Panc1 (cell line): Measurements from ENCODE around the gene TTC16. TPM values are rescaled to one million over a fixed set of nuclear protein-coding genes. Genes with fewer than 3 reads are reported as not detected.

ENCODE experiments used
- ATAC-seq: fragments of 200-7000 bp; cut with Tn5 transposase; 2 replicates; pipeline ENCODE4 v1.9.1; 2020; ENCODE audit warnings: mild to moderate bottlenecking, moderate library complexity
- BruUV-seq: library from RNA; stranded (reverse); fragments of 400-500 nt; replicated peaks from 2 replicates; lab custom pipeline; 2021; lab: Mats Ljungman, UMichigan
- CTCF ChIA-PET: fragments of 300-600 bp; sonication (Branson Sonifier 250); formaldehyde crosslinking; loops from one replicate; lab custom pipeline; 2022; ENCODE audit warnings: antibody characterized with exemption; lab: Charles Lee
- POLR2A ChIA-PET: fragments of 300-600 bp; sonication (Branson Sonifier 250); formaldehyde crosslinking; loops from one replicate; lab custom pipeline; 2022; ENCODE audit warnings: antibody characterized with exemption; lab: Charles Lee
- DNase-seq: peaks from one replicate; pipeline ENCODE4 v3.0.0-alpha.2; 2010; ENCODE audit warnings: low read depth, low spot score
- H3K27ac ChIP-seq: 2 replicates; pipeline ENCODE4 v1.5.1; 2011; ENCODE audit warnings: mild to moderate bottlenecking, low read length, inconsistent platforms
- H3K27me3 ChIP-seq: fragments of 200-500 bp; sonication (Bioruptor generic); 2 replicates; pipeline ENCODE4 v1.6.0; 2014; ENCODE audit warnings: low read length, inconsistent platforms; ENCODE audit not compliant: control insufficient read depth, insufficient read depth
- H3K36me3 ChIP-seq: fragments of 200-500 bp; sonication (Bioruptor generic); 2 replicates; pipeline ENCODE4 v1.5.1; 2014; ENCODE audit warnings: inconsistent platforms, mild to moderate bottlenecking, low read length, moderate library complexity; ENCODE audit not compliant: control insufficient read depth, insufficient read depth
- H3K4me1 ChIP-seq: 2 replicates; pipeline ENCODE4 v1.5.1; 2011; ENCODE audit warnings: inconsistent platforms, mild to moderate bottlenecking, low read length, moderate library complexity; ENCODE audit not compliant: control insufficient read depth, insufficient read depth
- H3K4me3 ChIP-seq, 2 experiments: 2 replicates each; pipeline ENCODE4 v1.5.1; 2011 to 2012; ENCODE audit warnings: low read depth in 2 of 2, low read length in 2 of 2, mild to moderate bottlenecking in 2 of 2, inconsistent platforms in 1 of 2, moderate library complexity in 1 of 2
- H3K9me3 ChIP-seq: fragments of 200-500 bp; sonication (Bioruptor generic); 2 replicates; pipeline ENCODE4 v1.5.1; 2014; ENCODE audit warnings: low read depth, mild to moderate bottlenecking, inconsistent platforms, low read length, moderate library complexity; ENCODE audit not compliant: control insufficient read depth, insufficient read depth
- POLR2AphosphoS5 ChIP-seq: IDR thresholded peaks from 2 replicates; pipeline ENCODE4 v1.6.1; 2012; ENCODE audit warnings: mild to moderate bottlenecking, low read depth, low read length, moderate library complexity
- SIN3A ChIP-seq: IDR thresholded peaks from 2 replicates; pipeline ENCODE4 v1.6.1; 2012; ENCODE audit warnings: low read depth, mild to moderate bottlenecking, low read length, moderate library complexity, borderline replicate concordance; ENCODE audit not compliant: insufficient read depth
- TCF7L2 ChIP-seq: IDR thresholded peaks from 2 replicates; pipeline ENCODE4 v1.6.1; 2011; ENCODE audit warnings: mild to moderate bottlenecking, low read depth, low read length, inconsistent platforms
- in situ Hi-C: cut with HindIII; loops from 2 replicates; pipeline ENCODE4 v1.10.0; 2016; ENCODE audit warnings: low sequenced_read_pairs, low pct_unique_long_range_greater_than_20kb
- intact Hi-C: fragments of 100-400 bp; cut with micrococcal nuclease; formaldehyde crosslinking; loops from one replicate; pipeline ENCODE4 v1.10.0; 2022; ENCODE audit not compliant: unreplicated experiment
- total RNA-seq: library from RNA; stranded (reverse); gene quantifications from one replicate; pipeline ENCODE4 v1.2.1, GENCODE V29; 2021; ENCODE audit not compliant: unreplicated experiment
- TF ChIP-seq, protein P1 (sequence below): fragments of 450-650 bp; IDR thresholded peaks from 2 replicates; pipeline ENCODE4 v1.5.1; 2017; ENCODE audit warnings: mild to moderate bottlenecking
- TF ChIP-seq, protein P2 (sequence below), 2 experiments: IDR thresholded peaks; 2 replicates each; pipeline ENCODE4 v1.6.1; 2011 to 2012; ENCODE audit warnings: low read depth in 2 of 2, control low read depth in 1 of 2, low read length in 1 of 2, mild to moderate bottlenecking in 1 of 2, moderate library complexity in 1 of 2; ENCODE audit not compliant: insufficient read depth in 1 of 2

The TTC16 gene
- total RNA-seq, 1 experiment from 2014 or later: 0.05 TPM

DNA sequence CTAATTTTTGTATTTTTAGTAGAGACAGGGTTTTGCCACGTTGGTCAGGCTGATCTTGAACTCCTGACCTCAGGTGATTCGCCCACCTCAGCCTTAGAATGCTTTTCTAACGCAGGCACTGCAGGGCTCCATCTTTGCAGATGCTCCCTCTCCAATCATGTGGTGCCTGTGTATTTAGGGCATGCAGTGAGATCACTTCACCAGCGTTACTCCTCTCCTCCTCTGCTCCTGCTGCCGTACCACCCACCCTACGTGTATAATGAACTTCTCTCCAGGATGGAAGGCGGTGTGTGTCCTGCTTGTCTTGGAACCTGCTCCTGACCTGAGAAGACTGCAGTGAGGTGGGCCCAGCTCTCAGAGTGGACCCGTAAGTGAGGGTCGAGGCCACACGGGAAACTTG is 22.7 kb upstream of the TTC16 start:
- POLR2A ChIA-PET: no interaction called here
- BruUV-seq: no TSS peak

DNA sequence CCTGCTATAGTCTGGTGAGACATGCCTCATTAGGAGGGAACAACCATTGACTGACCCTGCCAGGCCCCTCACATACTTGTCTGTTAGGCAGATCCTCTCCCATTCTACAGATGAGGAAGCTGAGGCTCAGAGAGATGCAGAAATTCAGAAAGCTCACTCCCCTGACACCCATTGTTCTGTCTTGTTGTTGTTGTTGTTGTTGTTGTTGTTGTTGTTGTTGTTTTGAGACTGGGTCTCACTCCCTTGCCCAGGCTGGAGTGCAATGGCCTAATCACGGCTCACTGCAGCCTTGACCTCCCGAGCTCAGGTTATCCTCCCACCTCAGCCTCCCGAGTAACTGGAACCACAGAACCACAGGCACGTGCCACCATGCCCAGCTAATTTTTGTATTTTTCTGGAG is 22.2 kb upstream of the TTC16 start:
- H3K36me3 ChIP-seq: no peaks in the 10 kb centered on the region
- no peaks in the 10 kb centered on the region for H3K4me1 ChIP-seq
- BruUV-seq: no TSS peak
- no peaks in the 10 kb centered on the region for H3K27me3 ChIP-seq
- no peaks in the 10 kb centered on the region for H3K9me3 ChIP-seq
- intact Hi-C loops (no loop called here), in situ Hi-C loops (no loop called here)
- ChIA-PET CTCF (no interaction called here), POLR2A (no interaction called here)
- no peak overlapping the region for H3K27ac ChIP-seq
- DNase-seq (no peak), ATAC-seq (no peak)
- no peak overlapping the region for H3K4me3 ChIP-seq
- TF ChIP-seq SIN3A (no peak), TCF7L2 (no peak), POLR2AphosphoS5 (no peak)
- TF ChIP-seq, protein P1, sequence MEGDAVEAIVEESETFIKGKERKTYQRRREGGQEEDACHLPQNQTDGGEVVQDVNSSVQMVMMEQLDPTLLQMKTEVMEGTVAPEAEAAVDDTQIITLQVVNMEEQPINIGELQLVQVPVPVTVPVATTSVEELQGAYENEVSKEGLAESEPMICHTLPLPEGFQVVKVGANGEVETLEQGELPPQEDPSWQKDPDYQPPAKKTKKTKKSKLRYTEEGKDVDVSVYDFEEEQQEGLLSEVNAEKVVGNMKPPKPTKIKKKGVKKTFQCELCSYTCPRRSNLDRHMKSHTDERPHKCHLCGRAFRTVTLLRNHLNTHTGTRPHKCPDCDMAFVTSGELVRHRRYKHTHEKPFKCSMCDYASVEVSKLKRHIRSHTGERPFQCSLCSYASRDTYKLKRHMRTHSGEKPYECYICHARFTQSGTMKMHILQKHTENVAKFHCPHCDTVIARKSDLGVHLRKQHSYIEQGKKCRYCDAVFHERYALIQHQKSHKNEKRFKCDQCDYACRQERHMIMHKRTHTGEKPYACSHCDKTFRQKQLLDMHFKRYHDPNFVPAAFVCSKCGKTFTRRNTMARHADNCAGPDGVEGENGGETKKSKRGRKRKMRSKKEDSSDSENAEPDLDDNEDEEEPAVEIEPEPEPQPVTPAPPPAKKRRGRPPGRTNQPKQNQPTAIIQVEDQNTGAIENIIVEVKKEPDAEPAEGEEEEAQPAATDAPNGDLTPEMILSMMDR: no peak
- TF ChIP-seq, protein P2, sequence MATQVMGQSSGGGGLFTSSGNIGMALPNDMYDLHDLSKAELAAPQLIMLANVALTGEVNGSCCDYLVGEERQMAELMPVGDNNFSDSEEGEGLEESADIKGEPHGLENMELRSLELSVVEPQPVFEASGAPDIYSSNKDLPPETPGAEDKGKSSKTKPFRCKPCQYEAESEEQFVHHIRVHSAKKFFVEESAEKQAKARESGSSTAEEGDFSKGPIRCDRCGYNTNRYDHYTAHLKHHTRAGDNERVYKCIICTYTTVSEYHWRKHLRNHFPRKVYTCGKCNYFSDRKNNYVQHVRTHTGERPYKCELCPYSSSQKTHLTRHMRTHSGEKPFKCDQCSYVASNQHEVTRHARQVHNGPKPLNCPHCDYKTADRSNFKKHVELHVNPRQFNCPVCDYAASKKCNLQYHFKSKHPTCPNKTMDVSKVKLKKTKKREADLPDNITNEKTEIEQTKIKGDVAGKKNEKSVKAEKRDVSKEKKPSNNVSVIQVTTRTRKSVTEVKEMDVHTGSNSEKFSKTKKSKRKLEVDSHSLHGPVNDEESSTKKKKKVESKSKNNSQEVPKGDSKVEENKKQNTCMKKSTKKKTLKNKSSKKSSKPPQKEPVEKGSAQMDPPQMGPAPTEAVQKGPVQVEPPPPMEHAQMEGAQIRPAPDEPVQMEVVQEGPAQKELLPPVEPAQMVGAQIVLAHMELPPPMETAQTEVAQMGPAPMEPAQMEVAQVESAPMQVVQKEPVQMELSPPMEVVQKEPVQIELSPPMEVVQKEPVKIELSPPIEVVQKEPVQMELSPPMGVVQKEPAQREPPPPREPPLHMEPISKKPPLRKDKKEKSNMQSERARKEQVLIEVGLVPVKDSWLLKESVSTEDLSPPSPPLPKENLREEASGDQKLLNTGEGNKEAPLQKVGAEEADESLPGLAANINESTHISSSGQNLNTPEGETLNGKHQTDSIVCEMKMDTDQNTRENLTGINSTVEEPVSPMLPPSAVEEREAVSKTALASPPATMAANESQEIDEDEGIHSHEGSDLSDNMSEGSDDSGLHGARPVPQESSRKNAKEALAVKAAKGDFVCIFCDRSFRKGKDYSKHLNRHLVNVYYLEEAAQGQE (IDR thresholded peaks at IDR 0.05; ENCODE audit: insufficient read depth in 1 of 2, low read depth in 2 of 2, low read length in 1 of 2): no peak

More for the DNA sequence above, 22.7 kb upstream of the TTC16 start:
- TF ChIP-seq, protein P2 (IDR thresholded peaks at IDR 0.05; ENCODE audit: insufficient read depth in 1 of 2, low read depth in 2 of 2, low read length in 1 of 2): no peak
- TF ChIP-seq, protein P1: no peak
- TF ChIP-seq POLR2AphosphoS5 (no peak), SIN3A (no peak), TCF7L2 (no peak)
- DNase-seq: no peak
- intact Hi-C loops: no loop called here
- ATAC-seq: no peak
- Histone ChIP-seq H3K4me3 (no peak overlapping the region), H3K27me3 (no peaks in the 10 kb centered on the region), H3K9me3 (no peaks in the 10 kb centered on the region), H3K36me3 (no peaks in the 10 kb centered on the region), H3K27ac (no peak overlapping the region), H3K4me1 (no peaks in the 10 kb centered on the region)
- CTCF ChIA-PET: no interaction called here
- in situ Hi-C loops: no loop called here
